Panc1 (cell line): ENCODE measurements around the gene INTS11.

Experiments
- CTCF ChIP-seq: fragments of 450-650 bp; IDR thresholded peaks from 2 replicates; pipeline ENCODE4 v1.5.1; 2017; ENCODE audit warnings: mild to moderate bottlenecking
- REST ChIP-seq, 2 experiments: IDR thresholded peaks; 2 replicates each; pipeline ENCODE4 v1.6.1; 2011 to 2012; ENCODE audit warnings: low read depth in 2 of 2, control low read depth in 1 of 2, low read length in 1 of 2, mild to moderate bottlenecking in 1 of 2, moderate library complexity in 1 of 2; ENCODE audit not compliant: insufficient read depth in 1 of 2

- TF ChIP-seq CTCF (no peak), REST (IDR thresholded peaks at IDR 0.05; ENCODE audit: insufficient read depth in 1 of 2, low read depth in 2 of 2, low read length in 1 of 2) (peak in 1 of 2 experiments; percentile 40; a peak in 1 of 4 replicates)
Observed at GRCh38 chr1:1273512-1274298, 50.8 kb downstream of the INTS11 start, which contains the start of gene UBE2J2.
